HepG2 (cell line): Measurements from ENCODE around the gene CLK4.

Source experiments
- AKAP8 ChIP-seq: sonication (generic); formaldehyde crosslinking; IDR thresholded peaks from 2 replicates; pipeline ENCODE4 v1.5.1; 2020; ENCODE audit warnings: mild to moderate bottlenecking, missing genetic modification reagents
- CBX1 ChIP-seq: IDR thresholded peaks from one replicate; pipeline ENCODE4 v1.6.1; 2016; ENCODE audit warnings: antibody characterized with exemption, low read depth
- CEBPB ChIP-seq: IDR thresholded peaks from 2 replicates; pipeline ENCODE4 v1.6.1; 2011; ENCODE audit warnings: low read depth, low read length, improper control_type of control experiment, borderline replicate concordance
- CTCF ChIP-seq: sonication (generic); formaldehyde crosslinking; IDR thresholded peaks from 2 replicates; pipeline ENCODE4 v1.5.0; 2020; ENCODE audit warnings: mild to moderate bottlenecking, missing genetic modification reagents, moderate library complexity
- ELF1 ChIP-seq: sonication (generic); formaldehyde crosslinking; IDR thresholded peaks from 2 replicates; pipeline ENCODE4 v1.4.0; 2020; ENCODE audit warnings: missing genetic modification reagents
- EP300 ChIP-seq, 3 experiments: sonication (generic) in 1 of 3; formaldehyde crosslinking in 1 of 3; IDR thresholded peaks; 2 replicates each; pipeline versions ENCODE4 v1.5.1 to v1.6.1; 2011 to 2020; ENCODE audit warnings: low read depth in 2 of 3, low read length in 2 of 3, borderline replicate concordance in 1 of 3, improper control_type of control experiment in 1 of 3, mild to moderate bottlenecking in 1 of 3, missing genetic modification reagents in 1 of 3, moderate library complexity in 1 of 3
- ESRRA ChIP-seq: sonication (generic); formaldehyde crosslinking; IDR thresholded peaks from 2 replicates; pipeline ENCODE4 v1.5.1; 2020; ENCODE audit warnings: mild to moderate bottlenecking, low read depth, missing genetic modification reagents
- FOXA1 ChIP-seq, 2 experiments: fragments of 450-650 bp in 1 of 2; sonication (generic) in 1 of 2; formaldehyde crosslinking in 1 of 2; IDR thresholded peaks; 2 replicates each; pipeline versions ENCODE4 v1.4.0 to v1.6.1; 2016 to 2020; ENCODE audit warnings: missing genetic modification reagents in 1 of 2
- NR1H2 ChIP-seq: sonication (generic); formaldehyde crosslinking; IDR thresholded peaks from 2 replicates; pipeline ENCODE4 v1.8.1; 2022; ENCODE audit warnings: low read depth, missing genetic modification reagents, borderline replicate concordance
- REL ChIP-seq: sonication (generic); formaldehyde crosslinking; conservative IDR thresholded peaks from 2 replicates; pipeline ENCODE4 v1.8.0; 2022; ENCODE audit warnings: mild to moderate bottlenecking, missing genetic modification reagents, moderate library complexity
- SETDB1 ChIP-seq: sonication (generic); formaldehyde crosslinking; IDR thresholded peaks from 2 replicates; pipeline ENCODE4 v1.5.1; 2020; ENCODE audit warnings: missing genetic modification reagents, mild to moderate bottlenecking, borderline replicate concordance
- YEATS2 ChIP-seq: sonication (generic); formaldehyde crosslinking; IDR thresholded peaks from 2 replicates; pipeline ENCODE4 v1.4.0; 2020; ENCODE audit warnings: missing genetic modification reagents, borderline replicate concordance
- ZNF253 ChIP-seq: sonication (generic); formaldehyde crosslinking; IDR thresholded peaks from 2 replicates; pipeline ENCODE4 v1.8.0; 2022; ENCODE audit warnings: mild to moderate bottlenecking, missing genetic modification reagents, borderline replicate concordance

- no peak for TF ChIP-seq FOXA1 (IDR thresholded peaks at IDR 0.05)
- no peak for TF ChIP-seq FOXA1 (CRISPR knock-in tag; IDR thresholded peaks at IDR 0.05)
- no peak for TF ChIP-seq CTCF
- no peak for TF ChIP-seq CBX1
- TF ChIP-seq NR1H2 = no peak
- TF ChIP-seq YEATS2 (CRISPR knock-in tag) = no peak
- TF ChIP-seq ELF1 (CRISPR knock-in tag) = no peak
- no peak for TF ChIP-seq EP300 (IDR thresholded peaks at IDR 0.05; ENCODE audit: low read depth in 2 of 2, low read length in 2 of 2)
- TF ChIP-seq EP300 (CRISPR knock-in tag; IDR thresholded peaks at IDR 0.05; ENCODE audit: borderline replicate concordance) = no peak
- no peak for TF ChIP-seq SETDB1 (CRISPR knock-in tag)
- TF ChIP-seq CEBPB = no peak
- TF ChIP-seq AKAP8 (CRISPR knock-in tag) = no peak
- no peak for TF ChIP-seq ZNF253 (CRISPR knock-in tag)
- TF ChIP-seq REL (CRISPR knock-in tag) = no peak
- no peak for TF ChIP-seq ESRRA (CRISPR knock-in tag)
These were observed 20.6 kb downstream of the CLK4 start for GRCh38 chr5:178606269-178606668.
